Stimulated activated CD8-positive, alpha-beta memory T cell treated with anti-CD3 and anti-CD28 coated beads, Interleukin-7, amount 100 ng/mL, for 24 hours (primary cell): Measurements from ENCODE around the gene DNAJC22.
A peak's percentile ranks its signal among the peaks of the same experiment; 100 is the strongest.
"Not testable (repeated sequence)": the region's sequence is repeated elsewhere in the genome, so short reads cannot be mapped to it uniquely, and the experiment has no call there.

Source experiments
- DNase-seq: peaks from one replicate; pipeline ENCODE4 v3.0.0-alpha.2; 2020; ENCODE audit warnings: low read depth

The DNAJC22 gene

DNA sequence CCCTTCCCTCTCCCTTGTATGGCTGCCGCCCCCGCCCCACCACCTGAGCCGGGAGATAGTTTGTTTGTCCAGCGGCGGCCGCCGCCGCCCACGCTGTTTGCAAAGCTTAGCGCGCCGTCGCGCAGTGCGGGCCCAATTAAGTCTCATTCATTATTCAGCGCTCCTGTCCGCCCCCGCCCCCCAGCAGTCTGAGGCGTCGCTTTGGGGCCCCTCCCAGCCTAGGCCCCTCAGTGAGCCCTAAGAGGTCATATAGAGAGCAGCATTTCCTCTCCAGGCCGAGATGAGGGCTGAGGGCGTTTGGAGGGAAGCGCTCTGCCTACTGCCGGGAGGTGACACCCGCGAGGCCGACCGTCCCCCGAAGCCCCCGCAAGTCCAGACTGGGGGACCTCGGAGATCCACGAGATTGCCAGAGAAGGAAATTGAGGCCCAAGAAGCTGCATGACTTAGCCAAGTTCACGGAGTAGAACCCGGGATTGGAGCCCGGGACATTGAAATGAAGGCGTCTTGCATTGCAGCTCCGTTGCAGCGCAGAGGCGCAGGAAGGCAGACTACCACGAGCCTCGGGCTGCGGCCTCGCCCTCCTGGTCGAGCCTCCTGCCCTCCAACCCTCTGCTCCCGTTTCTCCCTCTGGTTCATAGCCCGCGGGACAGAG, at the start of gene DNAJC22:
DNAJC22 (plus strand) TSS at position 230 of the 652 bp plus-strand sequence. CDS start 1,985 bp downstream, outside the sequence.
- no peak for DNase-seq

DNA sequence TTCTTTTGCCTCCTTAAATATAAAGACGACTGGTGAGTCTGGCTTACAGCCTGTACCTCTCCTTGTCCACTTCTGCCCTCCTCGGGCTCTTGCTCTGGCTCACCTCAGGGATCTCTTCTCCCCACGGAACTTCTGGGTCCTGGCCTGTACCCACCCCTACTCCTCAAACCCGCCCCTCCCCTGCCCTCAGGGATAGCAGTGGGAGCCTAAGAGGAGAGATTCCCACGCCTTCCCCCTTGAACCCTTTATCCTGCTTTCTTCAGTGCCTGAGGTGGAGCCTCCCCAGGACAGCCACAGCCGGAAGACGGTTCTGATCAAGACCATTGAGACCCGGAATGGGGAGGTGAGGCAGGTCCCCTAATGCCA, 49.0 kb upstream of the DNAJC22 start:
- DNase-seq = no peak

DNA sequence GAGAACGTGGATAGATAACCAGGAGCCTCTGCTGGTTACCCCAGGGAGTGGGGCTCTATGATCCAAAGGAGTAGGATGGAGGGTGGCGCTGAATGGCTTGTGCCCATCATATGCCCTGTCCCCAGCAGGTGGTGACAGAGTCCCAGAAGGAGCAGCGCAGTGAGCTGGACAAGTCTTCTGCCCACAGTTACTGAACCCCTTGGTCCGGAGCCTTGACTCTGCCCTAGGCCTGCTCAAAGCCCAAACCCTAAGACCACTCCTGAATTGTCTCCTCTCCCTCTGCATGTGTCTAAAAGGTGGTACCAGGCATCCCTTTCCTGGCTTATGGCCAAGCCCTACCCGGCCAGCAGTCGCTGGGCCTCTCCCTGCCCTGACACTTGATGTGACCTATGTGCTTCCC, 48.5 kb upstream of the DNAJC22 start:
- DNase-seq = no peak

DNA sequence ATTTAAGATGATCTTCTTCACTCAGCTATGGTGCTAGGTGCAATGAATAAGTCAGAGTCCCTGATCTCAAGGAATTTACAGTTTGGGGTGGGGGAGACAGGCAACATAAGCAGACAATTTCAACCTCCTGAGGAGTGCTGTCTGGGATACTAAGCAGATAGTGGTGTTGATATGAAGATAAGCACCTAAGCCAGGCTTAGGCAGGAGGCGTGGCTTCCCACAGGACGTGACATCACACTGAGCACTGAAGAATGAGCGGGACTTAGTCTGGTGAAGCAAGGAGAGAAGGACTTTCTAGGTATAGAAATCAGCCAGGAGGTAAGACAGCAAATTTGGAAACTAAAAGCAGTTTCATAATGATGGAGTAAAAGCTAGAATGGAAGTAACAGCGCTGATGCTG, 44.9 kb upstream of the DNAJC22 start:
- no peak for DNase-seq

DNA sequence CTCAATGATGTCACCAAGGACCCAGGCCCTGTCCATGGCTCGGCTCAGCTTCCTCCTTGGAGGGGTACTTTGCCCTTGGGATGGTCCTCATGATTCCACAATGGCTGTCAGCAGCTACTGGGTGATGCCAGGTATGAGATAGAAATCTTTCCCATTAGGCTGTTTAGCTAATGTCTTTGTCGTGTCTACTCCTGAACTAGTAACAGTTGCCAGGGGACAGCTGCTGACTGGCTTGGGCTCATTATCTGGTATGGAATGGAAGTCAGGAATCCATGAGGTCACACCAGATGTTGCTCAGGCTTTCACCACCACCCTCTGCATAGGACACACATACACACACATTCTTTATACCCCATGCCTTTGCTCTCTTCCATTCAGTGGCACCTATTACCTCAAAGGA, 42.5 kb upstream of the DNAJC22 start:
- DNase-seq = no peak

DNA sequence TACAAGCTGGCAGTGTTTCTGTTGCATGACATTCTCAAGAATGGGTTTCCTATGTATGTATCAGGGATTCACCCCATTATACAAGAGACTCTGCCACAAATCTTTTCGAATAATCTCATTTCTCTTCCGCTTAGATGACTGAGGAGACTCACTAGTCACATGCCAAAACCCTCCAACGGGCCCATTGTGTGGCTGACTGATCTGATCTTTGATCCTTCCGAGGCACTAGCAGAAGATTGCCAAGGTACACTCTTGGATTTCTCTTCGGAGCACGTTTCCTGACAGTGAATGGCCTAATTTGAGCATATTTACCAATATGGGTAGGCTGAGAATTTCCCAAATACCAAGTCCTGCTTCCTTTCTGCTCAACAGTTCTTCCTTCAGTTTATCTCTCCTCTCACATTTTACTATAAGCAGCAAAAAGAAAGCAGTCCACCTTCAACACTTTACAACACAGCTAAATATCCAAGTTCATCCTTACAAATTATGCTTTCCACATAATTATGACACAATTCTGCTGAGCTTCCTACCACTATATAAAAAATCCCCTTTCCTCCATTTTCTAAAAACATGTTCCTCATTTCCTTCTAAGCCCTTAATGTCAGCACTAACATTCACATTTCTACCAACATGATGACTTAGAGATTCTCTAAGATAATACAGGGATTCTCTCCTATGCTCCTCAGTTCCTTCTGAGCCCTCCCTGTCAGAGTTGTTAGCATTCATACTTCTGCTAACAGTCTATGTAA, 40.8 kb upstream of the DNAJC22 start:
- DNase-seq = no peak

DNA sequence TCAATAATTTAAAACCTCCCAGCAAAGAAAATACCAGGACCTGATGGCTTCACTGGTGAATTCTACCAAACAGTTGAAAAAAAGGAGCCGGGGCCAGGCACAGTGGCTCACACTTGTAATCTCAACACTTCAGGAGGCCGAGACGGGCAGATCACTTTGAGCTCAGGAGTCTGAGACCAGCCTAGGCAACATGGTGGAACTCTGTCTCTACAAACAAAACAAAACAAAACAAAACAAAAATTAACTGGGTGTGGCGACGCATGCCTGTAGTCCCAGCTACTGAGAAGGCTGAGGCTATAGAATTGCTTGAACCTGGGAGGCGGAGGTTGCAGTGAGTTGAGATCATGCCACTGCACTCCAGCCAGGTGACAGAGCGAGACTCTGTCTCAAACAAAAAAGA, 37.3 kb upstream of the DNAJC22 start:
- DNase-seq = no peak

DNA sequence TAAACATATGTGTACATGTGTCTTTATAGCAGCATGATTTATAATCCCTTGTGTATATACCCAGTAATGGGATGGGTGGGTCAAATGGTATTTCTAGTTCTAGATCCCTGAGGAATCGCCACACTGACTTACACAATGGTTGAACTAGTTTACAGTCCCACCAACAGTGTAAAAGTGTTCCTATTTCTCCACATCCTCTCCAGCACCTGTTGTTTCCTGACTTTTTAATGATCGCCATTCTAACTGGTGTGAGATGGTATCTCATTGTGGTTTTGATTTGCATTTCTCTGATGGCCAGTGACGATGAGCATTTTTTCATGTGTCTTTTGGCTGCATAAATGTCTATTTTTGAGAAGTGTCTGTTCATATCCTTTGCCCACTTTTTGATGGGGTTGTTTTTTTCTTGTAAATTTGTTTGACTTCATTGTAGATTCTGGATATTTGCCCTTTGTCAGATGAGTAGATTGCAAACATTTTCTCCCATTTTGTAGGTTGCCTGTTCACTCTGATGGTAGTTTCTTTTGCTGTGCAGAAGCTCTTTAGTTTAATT, 36.2 kb upstream of the DNAJC22 start:
- DNase-seq = not testable (repeated sequence)

DNA sequence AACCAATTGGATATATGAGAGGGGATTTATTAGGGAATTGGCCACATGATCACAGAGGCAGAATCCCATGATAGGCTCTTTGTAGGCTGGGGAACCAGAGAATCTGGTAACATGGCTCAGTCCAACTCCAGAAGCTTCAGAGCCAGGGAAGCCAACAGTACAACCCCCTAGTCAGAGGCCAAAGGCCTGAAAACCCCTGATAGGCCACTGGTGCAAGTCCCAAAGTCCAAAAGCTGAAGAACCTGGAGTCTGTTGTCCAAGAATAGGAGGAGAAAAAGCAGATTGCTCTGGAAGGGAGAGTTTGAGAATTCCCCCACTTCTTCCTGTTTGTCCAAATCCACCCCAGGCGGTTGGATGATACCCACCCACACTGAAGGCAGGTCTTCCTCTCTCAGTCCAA, 31.9 kb upstream of the DNAJC22 start:
- no peak for DNase-seq

DNA sequence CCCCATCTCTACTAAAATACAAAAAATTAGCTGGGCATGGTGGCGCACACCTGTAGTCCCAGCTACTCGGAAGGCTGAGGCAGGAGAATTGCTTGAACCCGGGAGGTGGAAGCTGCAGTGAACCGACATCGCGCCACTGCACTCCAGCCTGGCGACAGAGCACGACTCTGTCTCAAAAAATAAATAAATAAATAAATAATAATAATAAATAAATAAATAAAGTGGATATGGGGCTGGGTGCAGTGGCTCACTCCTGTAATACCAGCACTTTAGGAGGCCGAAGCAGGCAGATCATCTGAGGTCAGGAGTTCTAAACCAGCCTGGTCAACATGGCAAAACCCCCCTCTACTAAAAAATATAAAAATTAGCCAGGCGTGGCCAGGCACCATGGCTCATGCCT, 29.6 kb upstream of the DNAJC22 start:
- not testable (repeated sequence) for DNase-seq

DNA sequence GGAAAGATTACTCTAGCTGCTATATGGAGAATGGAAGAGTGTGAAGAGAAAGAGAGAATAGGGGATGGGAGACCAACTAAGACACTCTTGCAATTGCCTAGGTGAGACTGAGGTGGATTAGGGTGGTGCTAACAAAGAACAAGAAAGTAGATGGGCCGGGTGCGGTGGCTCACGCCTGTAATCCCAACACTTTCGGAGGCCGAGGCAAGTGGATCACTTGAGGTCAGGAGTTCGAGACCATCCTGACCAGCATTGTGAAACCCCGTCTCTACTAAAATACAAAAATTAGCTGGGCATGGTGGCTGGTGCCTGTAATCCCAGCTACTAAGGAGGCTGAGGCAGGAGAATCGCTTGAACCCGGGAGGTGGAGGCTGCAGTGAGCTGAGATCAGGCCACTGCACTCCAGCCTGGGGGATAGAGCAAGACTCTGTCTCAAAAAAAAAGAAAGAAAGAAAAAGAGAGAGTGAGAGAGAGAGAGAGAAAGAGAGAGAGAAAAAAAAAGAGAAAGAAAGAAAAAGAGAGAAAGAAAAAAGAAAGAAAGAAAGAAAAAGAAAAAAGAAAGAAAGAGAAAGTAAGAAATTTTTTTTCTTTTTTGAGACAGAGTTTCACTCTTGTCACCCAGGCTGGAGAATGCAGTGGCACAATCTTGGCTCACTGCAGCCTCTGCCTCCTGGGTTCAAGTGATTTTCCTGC, 26.1 kb upstream of the DNAJC22 start:
- DNase-seq = not testable (repeated sequence)

DNA sequence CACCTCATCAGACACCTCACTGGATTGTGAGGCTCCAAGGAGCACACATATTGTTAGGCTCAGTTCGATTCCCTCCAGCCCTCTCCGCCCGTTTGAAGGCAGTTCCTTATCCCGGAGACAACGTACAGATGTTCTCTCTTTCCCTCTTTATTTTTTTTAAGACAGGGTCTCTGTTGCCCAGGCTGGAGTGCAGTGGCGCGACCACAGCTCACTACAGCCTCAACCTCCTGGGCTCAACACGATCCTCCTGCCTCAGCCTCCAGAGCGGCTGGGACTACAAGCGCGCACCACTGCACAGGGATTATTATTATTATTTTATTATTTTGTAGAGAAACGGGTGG, 24.4 kb upstream of the DNAJC22 start:
- DNase-seq = no peak

DNA sequence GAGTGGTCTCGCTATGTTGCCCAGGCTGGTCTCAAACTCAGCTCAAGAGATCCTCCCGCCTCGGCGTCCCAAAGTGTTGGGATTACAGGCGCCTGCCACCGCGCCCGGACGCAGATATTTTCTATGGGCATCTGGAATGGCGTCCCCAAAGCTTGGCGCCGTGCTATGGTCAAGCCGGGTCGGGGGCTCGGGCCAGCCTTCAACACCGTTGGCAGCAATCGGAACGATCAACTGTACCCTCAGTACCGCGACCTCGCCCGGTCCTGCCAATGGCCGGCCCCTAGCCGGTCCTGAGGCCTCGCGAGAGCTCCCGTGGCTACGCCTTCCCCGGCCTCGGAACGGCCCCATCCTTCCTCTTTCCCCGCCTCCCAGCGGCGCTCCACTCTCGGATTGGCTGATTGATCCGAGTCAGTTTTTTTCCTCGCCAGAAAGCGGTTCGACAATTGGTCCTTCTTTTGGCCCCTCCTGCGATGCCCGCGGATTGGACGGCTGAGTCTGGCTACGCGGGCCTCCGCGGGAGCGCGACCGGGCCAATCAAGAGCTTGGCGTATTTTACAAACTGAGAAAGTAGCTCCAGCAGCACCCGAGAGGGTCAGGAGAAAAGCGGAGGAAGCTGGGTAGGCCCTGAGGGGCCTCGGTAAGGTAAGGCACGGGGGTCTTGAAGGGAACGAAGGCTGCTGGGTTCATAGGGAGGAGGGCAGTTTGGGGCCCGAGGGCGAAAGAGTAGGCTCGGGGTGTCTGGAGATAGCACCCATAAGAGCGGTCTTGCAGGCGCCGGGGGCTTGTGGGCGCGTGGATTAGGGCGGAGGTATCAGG, 23.8 kb upstream of the DNAJC22 start, which contains the start of gene TROAP:
TROAP (plus strand) TSS at position 548 of the 816 bp plus-strand sequence. CDS start 354 bp downstream, outside the sequence.
- peak; percentile 92 for DNase-seq

DNA sequence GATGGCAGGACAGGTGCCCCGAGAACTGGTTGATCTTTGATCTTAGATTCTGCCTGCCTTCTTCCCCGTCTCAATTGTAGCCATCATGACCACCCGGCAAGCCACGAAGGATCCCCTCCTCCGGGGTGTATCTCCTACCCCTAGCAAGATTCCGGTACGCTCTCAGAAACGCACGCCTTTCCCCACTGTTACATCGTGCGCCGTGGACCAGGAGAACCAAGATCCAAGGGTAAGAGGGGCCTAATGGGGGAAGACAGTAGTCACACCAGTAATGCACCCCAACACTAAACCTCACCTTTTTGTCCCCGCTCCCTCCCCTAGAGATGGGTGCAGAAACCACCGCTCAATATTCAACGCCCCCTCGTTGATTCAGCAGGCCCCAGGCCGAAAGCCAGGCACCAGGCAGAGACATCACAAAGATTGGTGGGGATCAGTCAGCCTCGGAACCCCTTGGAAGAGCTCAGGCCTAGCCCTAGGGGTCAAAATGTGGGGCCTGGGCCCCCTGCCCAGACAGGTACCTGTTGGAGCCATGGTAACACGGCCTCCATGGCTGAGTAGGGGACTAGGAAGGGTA, 23.1 kb upstream of the DNAJC22 start:
- DNase-seq = no peak

DNA sequence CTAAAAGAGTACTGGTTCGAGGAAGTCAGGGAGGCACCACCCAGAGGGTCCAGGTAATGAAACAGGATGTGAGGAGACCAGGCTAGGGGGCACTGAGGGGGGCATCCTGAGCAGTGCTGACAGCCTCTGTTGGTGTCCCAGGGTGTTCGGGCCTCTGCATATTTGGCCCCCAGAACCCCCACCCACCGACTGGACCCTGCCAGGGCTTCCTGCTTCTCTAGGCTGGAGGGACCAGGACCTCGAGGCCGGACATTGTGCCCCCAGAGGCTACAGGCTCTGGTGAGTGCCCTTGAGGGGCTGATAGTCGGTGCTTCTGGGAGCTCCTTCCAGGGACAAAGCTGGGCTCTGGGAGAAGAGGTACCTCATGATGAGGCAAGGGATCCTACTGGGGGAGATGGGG, 21.1 kb upstream of the DNAJC22 start:
- no peak for DNase-seq

DNA sequence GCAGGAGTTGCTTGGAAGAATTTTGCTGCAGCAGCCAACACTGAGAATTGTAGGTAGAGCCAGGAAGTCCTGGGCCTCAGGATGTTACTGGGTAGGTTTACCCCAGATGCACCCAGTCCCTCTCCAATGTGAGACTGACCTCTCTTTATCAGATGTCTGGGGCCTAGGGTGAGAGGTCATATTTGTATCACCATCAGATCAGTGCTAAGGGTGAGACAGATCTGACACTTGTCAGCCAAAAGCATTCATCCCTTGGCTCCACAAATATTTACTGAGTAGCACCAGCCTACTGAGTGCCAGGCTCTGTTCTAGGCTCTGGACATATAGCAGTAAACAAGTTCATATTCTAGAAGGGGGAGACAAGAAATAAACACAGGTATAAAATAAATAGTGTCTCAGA, 19.3 kb upstream of the DNAJC22 start:
- DNase-seq = no peak

DNA sequence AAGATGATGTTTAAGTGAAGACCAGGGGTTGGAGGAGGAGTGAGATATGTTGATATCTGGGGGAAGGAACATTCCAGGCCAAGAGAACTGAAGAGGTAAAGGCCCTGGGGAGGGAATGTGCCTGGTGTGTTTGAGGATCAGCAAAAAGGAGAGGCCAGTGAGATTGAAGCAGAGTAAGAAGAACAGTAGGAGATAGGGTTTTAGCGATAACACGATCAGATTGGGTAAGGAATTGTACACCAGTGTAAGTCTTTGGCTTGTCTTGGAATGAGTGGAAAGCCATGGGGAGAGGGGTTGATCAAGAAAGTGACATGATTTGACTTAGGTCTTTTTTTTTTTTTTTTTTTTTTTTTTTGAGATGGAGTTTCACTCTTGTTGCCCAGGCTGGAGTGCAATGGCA, 18.8 kb upstream of the DNAJC22 start:
- no peak for DNase-seq

DNA sequence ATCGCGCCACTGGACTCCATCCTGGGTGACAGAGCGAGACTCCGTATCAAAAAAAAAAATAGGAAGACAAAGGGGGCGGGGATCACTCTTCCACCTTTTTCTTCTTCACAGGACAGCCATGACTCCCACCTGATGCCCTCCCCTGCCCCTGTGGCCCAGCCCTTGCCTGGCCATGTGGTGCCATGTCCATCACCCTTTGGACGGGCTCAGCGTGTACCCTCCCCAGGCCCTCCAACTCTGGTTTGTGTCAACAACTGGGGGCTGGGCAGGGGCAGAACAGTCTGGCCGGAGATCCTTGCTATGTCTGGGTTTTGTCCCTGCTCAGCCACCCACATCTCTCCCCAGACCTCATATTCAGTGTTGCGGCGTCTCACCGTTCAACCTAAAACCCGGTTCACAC, 17.9 kb upstream of the DNAJC22 start:
- no peak for DNase-seq

DNA sequence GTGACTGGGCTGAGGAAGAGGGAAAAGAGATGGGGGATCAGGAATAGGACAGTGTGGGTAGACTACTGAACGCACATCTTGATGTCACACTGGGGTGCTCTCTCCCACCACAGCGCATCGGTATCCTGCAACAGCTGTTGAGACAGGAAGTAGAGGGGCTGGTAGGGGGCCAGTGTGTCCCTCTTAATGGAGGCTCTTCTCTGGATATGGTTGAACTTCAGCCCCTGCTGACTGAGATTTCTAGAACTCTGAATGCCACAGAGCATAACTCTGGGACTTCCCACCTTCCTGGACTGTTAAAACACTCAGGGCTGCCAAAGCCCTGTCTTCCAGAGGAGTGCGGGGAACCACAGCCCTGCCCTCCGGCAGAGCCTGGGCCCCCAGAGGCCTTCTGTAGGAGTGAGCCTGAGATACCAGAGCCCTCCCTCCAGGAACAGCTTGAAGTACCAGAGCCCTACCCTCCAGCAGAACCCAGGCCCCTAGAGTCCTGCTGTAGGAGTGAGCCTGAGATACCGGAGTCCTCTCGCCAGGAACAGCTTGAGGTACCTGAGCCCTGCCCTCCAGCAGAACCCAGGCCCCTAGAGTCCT, 16.6 kb upstream of the DNAJC22 start:
- no peak for DNase-seq

DNA sequence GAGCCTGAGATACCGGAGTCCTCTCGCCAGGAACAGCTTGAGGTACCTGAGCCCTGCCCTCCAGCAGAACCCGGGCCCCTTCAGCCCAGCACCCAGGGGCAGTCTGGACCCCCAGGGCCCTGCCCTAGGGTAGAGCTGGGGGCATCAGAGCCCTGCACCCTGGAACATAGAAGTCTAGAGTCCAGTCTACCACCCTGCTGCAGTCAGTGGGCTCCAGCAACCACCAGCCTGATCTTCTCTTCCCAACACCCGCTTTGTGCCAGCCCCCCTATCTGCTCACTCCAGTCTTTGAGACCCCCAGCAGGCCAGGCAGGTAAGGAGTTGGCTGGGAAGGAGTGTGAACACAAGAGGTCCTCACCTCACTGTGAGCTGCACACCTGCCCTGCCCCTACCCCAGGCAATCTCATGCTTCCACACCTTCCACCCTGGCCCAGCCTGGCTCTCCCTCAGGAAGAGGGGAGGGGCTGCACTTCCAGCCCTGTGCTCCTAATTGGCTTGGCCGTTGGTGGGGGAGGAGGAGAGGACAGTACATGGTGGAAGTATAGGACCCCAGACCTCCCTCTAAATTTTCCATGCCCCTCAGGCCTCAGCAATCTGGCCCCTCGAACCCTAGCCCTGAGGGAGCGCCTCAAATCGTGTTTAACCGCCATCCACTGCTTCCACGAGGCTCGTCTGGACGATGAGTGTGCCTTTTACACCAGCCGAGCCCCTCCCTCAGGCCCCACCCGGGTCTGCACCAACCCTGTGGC, 15.9 kb upstream of the DNAJC22 start:
- DNase-seq = no peak
